Peyer's patch (tissue), 4 donors: ENCODE measurements around the gene SMAD3. TPM values are rescaled to one million over a fixed set of nuclear protein-coding genes. Genes with fewer than 3 reads are reported as not detected.
A peak's percentile ranks its signal among the peaks of the same experiment; 100 is the strongest.

ENCODE experiments used
- DNase-seq, 3 donors: peaks; one replicate each; pipeline ENCODE4 v3.0.0-alpha.2; 2017 to 2019
- H3K27ac ChIP-seq, 4 donors: fragments of 200-600 bp; sonication (generic); one replicate each; pipeline ENCODE4 v1.5.1; 2016 to 2019
- H3K27me3 ChIP-seq, 2 donors: fragments of 200-600 bp; sonication (generic); one replicate each; pipeline ENCODE4 v1.5.1; 2019
- H3K36me3 ChIP-seq, 3 donors: fragments of 200-600 bp; sonication (generic); one replicate each; pipeline ENCODE4 v1.5.1; 2016 to 2019
- H3K4me1 ChIP-seq, 4 donors: fragments of 200-600 bp; sonication (generic); one replicate each; pipeline ENCODE4 v1.5.1; 2016 to 2019
- H3K4me3 ChIP-seq, 4 donors: fragments of 200-600 bp; sonication (generic); 1 replicate in 3 of 4; 2 replicates in 1 of 4; pipeline ENCODE4 v1.5.1; 2016 to 2019; ENCODE audit warnings: mild to moderate bottlenecking in 1 of 4
- H3K9me3 ChIP-seq, 4 donors: fragments of 200-600 bp; sonication (generic); one replicate each; pipeline ENCODE4 v1.5.1; 2016 to 2019; ENCODE audit warnings: mild to moderate bottlenecking in 1 of 4
- POLR2A ChIP-seq, 2 donors: fragments of 450-650 bp; IDR thresholded peaks; one replicate each; pipeline ENCODE4 v1.5.1; 2017; ENCODE audit warnings: antibody characterized with exemption in 2 of 2, mild to moderate bottlenecking in 2 of 2, moderate library complexity in 2 of 2
- total RNA-seq, 4 donors: library from RNA; depleted of rRNA; stranded (reverse); fragments of >200 nt; gene quantifications; one replicate each; pipeline ENCODE4 v1.1.0, GENCODE V29; 2016
- TF ChIP-seq, protein P1 (sequence below), 6 experiments: fragments of 450-650 bp in 4 of 6; fragments of 200-600 bp in 2 of 6; sonication (generic) in 1 of 6; IDR thresholded peaks; one replicate each; pipeline ENCODE4 v1.5.1; 2017 to 2019; ENCODE audit warnings: antibody characterized with exemption in 6 of 6, mild to moderate bottlenecking in 3 of 6, moderate library complexity in 1 of 6

The SMAD3 gene
- total RNA-seq, 4 donors from 2014 or later, result 43.7 to 80.0 (median 60.2) TPM

GRCh38 chr15:67068710-67069400 lies 3.5 kb downstream of the SMAD3 start:
- no peak for DNase-seq
- Histone ChIP-seq H3K4me1 (peaks cover 0 to 39% (median 8%) of the 10 kb centered on the region in 4 donors), H3K27me3 (no peaks in the 10 kb centered on the region), H3K27ac (peak overlapping the region; percentile 29 to 95 (median 91)), H3K4me3 (peak overlapping the region in 3 of 4 donors; percentile 4 to 88 (median 73)), H3K9me3 (no peaks in the 10 kb centered on the region), H3K36me3 (peaks cover 0 to 8% (median 0%) of the 10 kb centered on the region in 3 donors)
- TF ChIP-seq, protein P1, sequence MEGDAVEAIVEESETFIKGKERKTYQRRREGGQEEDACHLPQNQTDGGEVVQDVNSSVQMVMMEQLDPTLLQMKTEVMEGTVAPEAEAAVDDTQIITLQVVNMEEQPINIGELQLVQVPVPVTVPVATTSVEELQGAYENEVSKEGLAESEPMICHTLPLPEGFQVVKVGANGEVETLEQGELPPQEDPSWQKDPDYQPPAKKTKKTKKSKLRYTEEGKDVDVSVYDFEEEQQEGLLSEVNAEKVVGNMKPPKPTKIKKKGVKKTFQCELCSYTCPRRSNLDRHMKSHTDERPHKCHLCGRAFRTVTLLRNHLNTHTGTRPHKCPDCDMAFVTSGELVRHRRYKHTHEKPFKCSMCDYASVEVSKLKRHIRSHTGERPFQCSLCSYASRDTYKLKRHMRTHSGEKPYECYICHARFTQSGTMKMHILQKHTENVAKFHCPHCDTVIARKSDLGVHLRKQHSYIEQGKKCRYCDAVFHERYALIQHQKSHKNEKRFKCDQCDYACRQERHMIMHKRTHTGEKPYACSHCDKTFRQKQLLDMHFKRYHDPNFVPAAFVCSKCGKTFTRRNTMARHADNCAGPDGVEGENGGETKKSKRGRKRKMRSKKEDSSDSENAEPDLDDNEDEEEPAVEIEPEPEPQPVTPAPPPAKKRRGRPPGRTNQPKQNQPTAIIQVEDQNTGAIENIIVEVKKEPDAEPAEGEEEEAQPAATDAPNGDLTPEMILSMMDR (IDR thresholded peaks at IDR 0.05), result no peak
- TF ChIP-seq POLR2A (IDR thresholded peaks at IDR 0.05), result no peak

GRCh38 chr15:67070150-67070549 lies 4.7 kb downstream of the SMAD3 start:
- peaks cover 0 to 51% (median 11%) of the 10 kb centered on the region in 4 donors for H3K4me1 ChIP-seq
- no peak overlapping the region for H3K27ac ChIP-seq
- DNase-seq, result no peak
- H3K9me3 ChIP-seq, result no peaks in the 10 kb centered on the region
- H3K4me3 ChIP-seq, result no peak overlapping the region
- H3K36me3 ChIP-seq, result peaks cover 0 to 8% (median 0%) of the 10 kb centered on the region in 3 donors
- H3K27me3 ChIP-seq, result no peaks in the 10 kb centered on the region
- no peak for TF ChIP-seq POLR2A (IDR thresholded peaks at IDR 0.05)
- TF ChIP-seq, protein P1 (IDR thresholded peaks at IDR 0.05), result no peak

DNA sequence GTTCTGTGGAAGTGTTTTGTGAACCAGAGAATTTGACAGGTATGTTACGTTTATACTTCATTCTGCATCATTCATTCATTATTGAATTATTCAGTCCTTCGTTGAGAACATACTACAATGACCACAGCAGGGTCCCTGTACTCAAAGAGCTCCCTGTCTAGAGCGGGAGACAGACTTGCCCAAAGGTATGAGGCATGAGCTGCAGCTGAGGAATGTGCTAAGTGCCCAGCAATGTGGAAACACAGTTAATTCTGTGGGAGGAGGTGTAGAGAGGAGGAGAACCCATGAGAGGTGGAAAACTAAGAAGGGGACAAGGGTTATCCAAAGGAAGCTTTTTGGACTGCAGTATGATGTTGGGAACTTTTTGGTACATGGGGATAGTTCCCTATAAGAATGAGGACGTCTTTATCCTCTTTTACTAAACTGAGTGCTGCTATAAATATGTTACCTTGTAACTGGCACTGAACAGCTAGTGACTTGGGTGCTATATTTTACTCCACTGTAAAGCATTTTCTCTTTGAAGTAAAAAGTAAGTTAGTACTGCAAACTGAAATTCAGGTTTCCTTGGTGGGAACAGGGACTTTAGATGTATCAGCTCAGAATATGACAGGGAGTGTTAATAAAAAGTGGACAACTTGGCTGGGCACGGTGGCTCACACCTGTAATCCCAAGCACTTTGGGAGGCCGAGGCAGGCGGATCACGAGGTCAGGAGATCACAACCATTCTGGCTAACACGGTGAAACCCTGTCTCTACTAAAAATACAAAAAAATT lies 5.7 kb downstream of the SMAD3 start:
- Histone ChIP-seq H3K4me3 (no peak overlapping the region), H3K36me3 (peaks cover 0 to 8% (median 0%) of the 10 kb centered on the region in 3 donors), H3K27ac (no peak overlapping the region), H3K9me3 (no peaks in the 10 kb centered on the region), H3K27me3 (no peaks in the 10 kb centered on the region), H3K4me1 (peaks cover 0 to 60% (median 11%) of the 10 kb centered on the region in 4 donors)
- TF ChIP-seq, protein P1 (IDR thresholded peaks at IDR 0.05), result no peak
- TF ChIP-seq POLR2A (IDR thresholded peaks at IDR 0.05), result no peak
- DNase-seq, result no peak

GRCh38 chr15:67072442-67072841 lies 7.0 kb downstream of the SMAD3 start:
- no peak for DNase-seq
- Histone ChIP-seq H3K9me3 (no peaks in the 10 kb centered on the region), H3K27me3 (no peaks in the 10 kb centered on the region), H3K36me3 (peaks cover 0 to 8% (median 0%) of the 10 kb centered on the region in 3 donors), H3K27ac (peak overlapping the region in 1 of 4 donors; percentile 31), H3K4me3 (no peak overlapping the region), H3K4me1 (peaks cover 0 to 72% (median 17%) of the 10 kb centered on the region in 4 donors)
- TF ChIP-seq, protein P1 (IDR thresholded peaks at IDR 0.05), result no peak
- TF ChIP-seq POLR2A (IDR thresholded peaks at IDR 0.05), result no peak

- DNase-seq, result no peak
- H3K27me3 ChIP-seq, result no peaks in the 10 kb centered on the region
- TF ChIP-seq, protein P1 (IDR thresholded peaks at IDR 0.05), result no peak
- TF ChIP-seq POLR2A (IDR thresholded peaks at IDR 0.05), result no peak
- peaks cover 0 to 8% (median 0%) of the 10 kb centered on the region in 3 donors for H3K36me3 ChIP-seq
- no peaks in the 10 kb centered on the region for H3K9me3 ChIP-seq
- H3K27ac ChIP-seq, result peak overlapping the region in 3 of 4 donors; percentile 31 to 70 (median 63)
- H3K4me1 ChIP-seq, result peaks cover 0 to 72% (median 20%) of the 10 kb centered on the region in 4 donors
- no peak overlapping the region for H3K4me3 ChIP-seq
These were observed 7.6 kb downstream of the SMAD3 start for GRCh38 chr15:67072958-67073357.
